WTC11 (cell line): Measurements from ENCODE around the gene NOX5. TPM values are rescaled to one million over a fixed set of nuclear protein-coding genes. Genes with fewer than 3 reads are reported as not detected.

Source experiments
- ATAC-seq: fragments of 200-7000 bp; cut with Tn5 transposase; 2 replicates; pipeline ENCODE4 v1.10.0; 2021; ENCODE audit warnings: mild to moderate bottlenecking, moderate library complexity
- CTCF ChIA-PET: fragments of 300-600 bp; sonication (Branson Sonifier 250); formaldehyde crosslinking; loops from one replicate; lab custom pipeline; 2021; ENCODE audit warnings: antibody characterized with exemption; lab: Charles Lee
- POLR2A ChIA-PET: fragments of 350-600 bp; sonication (Branson Sonifier 250); formaldehyde crosslinking; loops from one replicate; lab custom pipeline; 2021; ENCODE audit warnings: antibody characterized with exemption; lab: Charles Lee
- DNase-seq: peaks from one replicate; pipeline ENCODE4 v3.0.0; 2021; ENCODE audit warnings: low spot score
- H3K27ac Mint-ChIP-seq: 2 replicates; pipeline ENCODE4 v1.8.0; 2021; ENCODE audit warnings: mixed read lengths
- H3K27me3 Mint-ChIP-seq: 2 replicates; pipeline ENCODE4 v1.8.0; 2021; ENCODE audit warnings: low read depth, mild to moderate bottlenecking, moderate library complexity, mixed read lengths
- H3K36me3 Mint-ChIP-seq: 2 replicates; pipeline ENCODE4 v1.8.0; 2021; ENCODE audit warnings: mixed read lengths
- H3K4me1 Mint-ChIP-seq: 2 replicates; pipeline ENCODE4 v1.8.0; 2022; ENCODE audit warnings: mixed read lengths
- H3K4me3 Mint-ChIP-seq: 2 replicates; pipeline ENCODE4 v1.8.0; 2021; ENCODE audit warnings: mild to moderate bottlenecking, moderate library complexity, mixed read lengths
- H3K9me3 Mint-ChIP-seq: 2 replicates; pipeline ENCODE4 v1.8.0; 2021; ENCODE audit warnings: mixed read lengths
- ATF3 ChIP-seq: sonication (generic); formaldehyde crosslinking; conservative IDR thresholded peaks from 2 replicates; pipeline ENCODE4 v1.8.1; 2022; ENCODE audit warnings: mild to moderate bottlenecking, missing genetic modification reagents
- CTCF ChIP-seq: fragments of 200-600 bp; IDR thresholded peaks from 2 replicates; pipeline ENCODE4 v1.8.0; 2022; ENCODE audit warnings: antibody characterized with exemption
- FOXK1 ChIP-seq: sonication (generic); formaldehyde crosslinking; IDR thresholded peaks from 2 replicates; pipeline ENCODE4 v1.8.0; 2022; ENCODE audit warnings: mild to moderate bottlenecking, moderate library complexity, missing genetic modification reagents
- FOXP4 ChIP-seq: sonication (generic); formaldehyde crosslinking; IDR thresholded peaks from 2 replicates; pipeline ENCODE4 v1.8.0; 2022; ENCODE audit warnings: mild to moderate bottlenecking, missing genetic modification reagents
- GTF2I ChIP-seq: fragments of 250-450 bp; sonication (Bioruptor Pico); conservative IDR thresholded peaks from 2 replicates; pipeline ENCODE4 v1.4.0; 2021; ENCODE audit warnings: mild to moderate bottlenecking
- HMGA2 ChIP-seq: fragments of 250-450 bp; sonication (Bioruptor Pico); IDR thresholded peaks from 2 replicates; pipeline ENCODE4 v1.4.0; 2021; ENCODE audit warnings: mild to moderate bottlenecking, moderate library complexity
- IRF1 ChIP-seq: sonication (generic); formaldehyde crosslinking; IDR thresholded peaks from 2 replicates; pipeline ENCODE4 v1.8.0; 2023; ENCODE audit warnings: missing genetic modification reagents
- JAZF1 ChIP-seq: fragments of 250-450 bp; sonication (Bioruptor Pico); IDR thresholded peaks from 2 replicates; pipeline ENCODE4 v1.9.0; 2021; ENCODE audit warnings: moderate library complexity, mild to moderate bottlenecking, inconsistent platforms
- MAX ChIP-seq: sonication (generic); formaldehyde crosslinking; IDR thresholded peaks from 2 replicates; pipeline ENCODE4 v1.8.0; 2022; ENCODE audit warnings: mild to moderate bottlenecking, missing genetic modification reagents
- MXD4 ChIP-seq: fragments of 250-450 bp; sonication (Bioruptor Pico); IDR thresholded peaks from 2 replicates; pipeline ENCODE4 v1.8.0; 2021; ENCODE audit warnings: mild to moderate bottlenecking, moderate library complexity, borderline replicate concordance
- TP53 ChIP-seq: sonication (generic); formaldehyde crosslinking; IDR thresholded peaks from 2 replicates; pipeline ENCODE4 v1.8.1; 2023; ENCODE audit warnings: mild to moderate bottlenecking, missing genetic modification reagents
- ZNF317 ChIP-seq: sonication (generic); formaldehyde crosslinking; IDR thresholded peaks from 2 replicates; pipeline ENCODE4 v1.8.1; 2023; ENCODE audit warnings: low read depth, mild to moderate bottlenecking, moderate library complexity, missing genetic modification reagents, borderline replicate concordance
- ZNF423 ChIP-seq: fragments of 250-450 bp; sonication (Bioruptor Pico); IDR thresholded peaks from 2 replicates; pipeline ENCODE4 v2.1.2; 2022; ENCODE audit warnings: mild to moderate bottlenecking, moderate library complexity
- total RNA-seq: library from RNA; stranded (reverse); gene quantifications from 3 replicates; pipeline ENCODE4 v1.2.3, GENCODE V29; 2021
- TF ChIP-seq, protein P1 (sequence below): sonication (generic); formaldehyde crosslinking; IDR thresholded peaks from 2 replicates; pipeline ENCODE4 v1.8.1; 2022; ENCODE audit warnings: low read depth, mild to moderate bottlenecking, moderate library complexity, missing genetic modification reagents, borderline replicate concordance
- TF ChIP-seq, protein P2 (sequence below): sonication (generic); formaldehyde crosslinking; IDR thresholded peaks from 2 replicates; pipeline ENCODE4 v1.8.0; 2023; ENCODE audit warnings: missing genetic modification reagents, mild to moderate bottlenecking, borderline replicate concordance

NOX5 gene
- total RNA-seq, 1 experiment from 2014 or later = not detected

GRCh38 chr15:69037482-69037881, 23.0 kb downstream of the NOX5 start (continued):
- TF ChIP-seq FOXP4 (CRISPR knock-in tag) = no peak
- TF ChIP-seq TP53 (CRISPR knock-in tag) = no peak
- no peak for TF ChIP-seq MAX
- no peak for TF ChIP-seq ZNF317
- TF ChIP-seq, protein P1, sequence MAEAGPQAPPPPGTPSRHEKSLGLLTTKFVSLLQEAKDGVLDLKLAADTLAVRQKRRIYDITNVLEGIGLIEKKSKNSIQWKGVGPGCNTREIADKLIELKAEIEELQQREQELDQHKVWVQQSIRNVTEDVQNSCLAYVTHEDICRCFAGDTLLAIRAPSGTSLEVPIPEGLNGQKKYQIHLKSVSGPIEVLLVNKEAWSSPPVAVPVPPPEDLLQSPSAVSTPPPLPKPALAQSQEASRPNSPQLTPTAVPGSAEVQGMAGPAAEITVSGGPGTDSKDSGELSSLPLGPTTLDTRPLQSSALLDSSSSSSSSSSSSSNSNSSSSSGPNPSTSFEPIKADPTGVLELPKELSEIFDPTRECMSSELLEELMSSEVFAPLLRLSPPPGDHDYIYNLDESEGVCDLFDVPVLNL = no peak
- no peak for TF ChIP-seq MXD4
- no peak for TF ChIP-seq IRF1
- TF ChIP-seq ZNF423 = no peak
- TF ChIP-seq GTF2I (CRISPR knock-in tag) = no peak
- no peak for TF ChIP-seq FOXK1 (CRISPR knock-in tag)
- TF ChIP-seq, all 79 proteins: peak for 0

- H3K27ac Mint-ChIP-seq = no peak overlapping the region
- H3K4me1 Mint-ChIP-seq = no peaks in the 10 kb centered on the region
- POLR2A ChIA-PET = no interaction called here
- no peaks in the 10 kb centered on the region for H3K9me3 Mint-ChIP-seq
- no peak overlapping the region for H3K4me3 Mint-ChIP-seq
- no peaks in the 10 kb centered on the region for H3K36me3 Mint-ChIP-seq
- peaks cover 10% of the 10 kb centered on the region for H3K27me3 Mint-ChIP-seq
- CTCF ChIA-PET = interaction anchor here (1.0 to 1.4 kb wide), 3 partner anchors 20 to 357 kb away, joined by 3 to 4 read pairs (median 3); no protein-coding TSS in a partner anchor
- ATAC-seq = no peak
- TF ChIP-seq, protein P2, sequence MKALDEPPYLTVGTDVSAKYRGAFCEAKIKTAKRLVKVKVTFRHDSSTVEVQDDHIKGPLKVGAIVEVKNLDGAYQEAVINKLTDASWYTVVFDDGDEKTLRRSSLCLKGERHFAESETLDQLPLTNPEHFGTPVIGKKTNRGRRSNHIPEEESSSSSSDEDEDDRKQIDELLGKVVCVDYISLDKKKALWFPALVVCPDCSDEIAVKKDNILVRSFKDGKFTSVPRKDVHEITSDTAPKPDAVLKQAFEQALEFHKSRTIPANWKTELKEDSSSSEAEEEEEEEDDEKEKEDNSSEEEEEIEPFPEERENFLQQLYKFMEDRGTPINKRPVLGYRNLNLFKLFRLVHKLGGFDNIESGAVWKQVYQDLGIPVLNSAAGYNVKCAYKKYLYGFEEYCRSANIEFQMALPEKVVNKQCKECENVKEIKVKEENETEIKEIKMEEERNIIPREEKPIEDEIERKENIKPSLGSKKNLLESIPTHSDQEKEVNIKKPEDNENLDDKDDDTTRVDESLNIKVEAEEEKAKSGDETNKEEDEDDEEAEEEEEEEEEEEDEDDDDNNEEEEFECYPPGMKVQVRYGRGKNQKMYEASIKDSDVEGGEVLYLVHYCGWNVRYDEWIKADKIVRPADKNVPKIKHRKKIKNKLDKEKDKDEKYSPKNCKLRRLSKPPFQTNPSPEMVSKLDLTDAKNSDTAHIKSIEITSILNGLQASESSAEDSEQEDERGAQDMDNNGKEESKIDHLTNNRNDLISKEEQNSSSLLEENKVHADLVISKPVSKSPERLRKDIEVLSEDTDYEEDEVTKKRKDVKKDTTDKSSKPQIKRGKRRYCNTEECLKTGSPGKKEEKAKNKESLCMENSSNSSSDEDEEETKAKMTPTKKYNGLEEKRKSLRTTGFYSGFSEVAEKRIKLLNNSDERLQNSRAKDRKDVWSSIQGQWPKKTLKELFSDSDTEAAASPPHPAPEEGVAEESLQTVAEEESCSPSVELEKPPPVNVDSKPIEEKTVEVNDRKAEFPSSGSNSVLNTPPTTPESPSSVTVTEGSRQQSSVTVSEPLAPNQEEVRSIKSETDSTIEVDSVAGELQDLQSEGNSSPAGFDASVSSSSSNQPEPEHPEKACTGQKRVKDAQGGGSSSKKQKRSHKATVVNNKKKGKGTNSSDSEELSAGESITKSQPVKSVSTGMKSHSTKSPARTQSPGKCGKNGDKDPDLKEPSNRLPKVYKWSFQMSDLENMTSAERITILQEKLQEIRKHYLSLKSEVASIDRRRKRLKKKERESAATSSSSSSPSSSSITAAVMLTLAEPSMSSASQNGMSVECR = no peak
- no peak for TF ChIP-seq MXD4
- TF ChIP-seq, protein P1 = no peak
- no peak for TF ChIP-seq GTF2I (CRISPR knock-in tag)
- TF ChIP-seq ATF3 (CRISPR knock-in tag) = no peak
- TF ChIP-seq CTCF = no peak
- no peak for TF ChIP-seq JAZF1 (CRISPR knock-in tag)
- no peak for TF ChIP-seq HMGA2 (CRISPR knock-in tag)
- TF ChIP-seq, all 79 proteins: peak for 0
- DNase-seq = no peak
Measured at GRCh38 chr15:69037977-69038376, 23.5 kb downstream of the NOX5 start.
